ENCODE data around the gene SCTR.

DNA sequence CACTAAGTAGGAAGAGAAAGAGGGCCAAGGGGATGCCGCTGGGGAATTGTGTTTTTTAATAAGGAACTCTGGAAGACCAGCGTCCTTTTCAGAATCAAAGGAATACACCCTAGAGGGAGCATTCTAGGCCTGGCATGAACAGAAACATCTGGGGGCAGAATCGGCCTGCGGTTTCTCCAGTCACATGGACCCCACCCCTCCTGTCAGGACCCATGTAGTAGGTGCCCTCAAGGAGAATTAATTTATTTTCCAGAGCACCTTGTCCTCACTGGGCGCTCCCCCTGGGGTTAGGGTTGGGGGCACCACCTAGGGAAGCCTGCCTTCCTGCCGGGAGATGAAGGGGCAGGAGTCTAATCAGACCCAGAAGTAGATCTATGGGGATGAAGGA, 48.4 kb downstream of the SCTR start:
- TF ChIP-seq ZFP30 (CRISPR knock-in tag; IDR thresholded peaks at IDR 0.05) = no peak
- no peak for TF ChIP-seq RARB (CRISPR knock-in tag; IDR thresholded peaks at IDR 0.05)
- TF ChIP-seq, protein P1, sequence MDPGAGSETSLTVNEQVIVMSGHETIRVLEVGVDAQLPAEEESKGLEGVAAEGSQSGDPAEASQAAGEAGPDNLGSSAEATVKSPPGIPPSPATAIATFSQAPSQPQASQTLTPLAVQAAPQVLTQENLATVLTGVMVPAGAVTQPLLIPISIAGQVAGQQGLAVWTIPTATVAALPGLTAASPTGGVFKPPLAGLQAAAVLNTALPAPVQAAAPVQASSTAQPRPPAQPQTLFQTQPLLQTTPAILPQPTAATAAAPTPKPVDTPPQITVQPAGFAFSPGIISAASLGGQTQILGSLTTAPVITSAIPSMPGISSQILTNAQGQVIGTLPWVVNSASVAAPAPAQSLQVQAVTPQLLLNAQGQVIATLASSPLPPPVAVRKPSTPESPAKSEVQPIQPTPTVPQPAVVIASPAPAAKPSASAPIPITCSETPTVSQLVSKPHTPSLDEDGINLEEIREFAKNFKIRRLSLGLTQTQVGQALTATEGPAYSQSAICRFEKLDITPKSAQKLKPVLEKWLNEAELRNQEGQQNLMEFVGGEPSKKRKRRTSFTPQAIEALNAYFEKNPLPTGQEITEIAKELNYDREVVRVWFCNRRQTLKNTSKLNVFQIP (CRISPR knock-in tag; IDR thresholded peaks at IDR 0.05; ENCODE audit: borderline replicate concordance, low read depth) = no peak
- TF ChIP-seq OSR1 (CRISPR knock-in tag; IDR thresholded peaks at IDR 0.05) = no peak
- TF ChIP-seq CSDC2 (CRISPR knock-in tag; IDR thresholded peaks at IDR 0.05) = no peak
- TF ChIP-seq PATZ1 (CRISPR knock-in tag; IDR thresholded peaks at IDR 0.05; ENCODE audit: borderline replicate concordance) = no peak
- no peak for TF ChIP-seq ZNF565 (CRISPR knock-in tag; conservative IDR thresholded peaks at IDR 0.05; ENCODE audit: low read depth)
- TF ChIP-seq TOX (CRISPR knock-in tag; IDR thresholded peaks at IDR 0.05; ENCODE audit: borderline replicate concordance) = no peak

Measured in SK-N-SH treated with all-trans-retinoic acid at 6 μM for 48 hours (cell line).